Measurements from ENCODE around the gene REXO1. TPM values are rescaled to one million over a fixed set of nuclear protein-coding genes. Genes with fewer than 3 reads are reported as not detected.
A peak's percentile ranks its signal among the peaks of the same experiment; 100 is the strongest.

The REXO1 gene
- total and polyA plus RNA-seq, 9 of the 15 experiments (the other 6 are each of a cell fraction or from before 2014, with no cell fraction given), result 0.04 to 63.3 (median 15.8) TPM

DNA sequence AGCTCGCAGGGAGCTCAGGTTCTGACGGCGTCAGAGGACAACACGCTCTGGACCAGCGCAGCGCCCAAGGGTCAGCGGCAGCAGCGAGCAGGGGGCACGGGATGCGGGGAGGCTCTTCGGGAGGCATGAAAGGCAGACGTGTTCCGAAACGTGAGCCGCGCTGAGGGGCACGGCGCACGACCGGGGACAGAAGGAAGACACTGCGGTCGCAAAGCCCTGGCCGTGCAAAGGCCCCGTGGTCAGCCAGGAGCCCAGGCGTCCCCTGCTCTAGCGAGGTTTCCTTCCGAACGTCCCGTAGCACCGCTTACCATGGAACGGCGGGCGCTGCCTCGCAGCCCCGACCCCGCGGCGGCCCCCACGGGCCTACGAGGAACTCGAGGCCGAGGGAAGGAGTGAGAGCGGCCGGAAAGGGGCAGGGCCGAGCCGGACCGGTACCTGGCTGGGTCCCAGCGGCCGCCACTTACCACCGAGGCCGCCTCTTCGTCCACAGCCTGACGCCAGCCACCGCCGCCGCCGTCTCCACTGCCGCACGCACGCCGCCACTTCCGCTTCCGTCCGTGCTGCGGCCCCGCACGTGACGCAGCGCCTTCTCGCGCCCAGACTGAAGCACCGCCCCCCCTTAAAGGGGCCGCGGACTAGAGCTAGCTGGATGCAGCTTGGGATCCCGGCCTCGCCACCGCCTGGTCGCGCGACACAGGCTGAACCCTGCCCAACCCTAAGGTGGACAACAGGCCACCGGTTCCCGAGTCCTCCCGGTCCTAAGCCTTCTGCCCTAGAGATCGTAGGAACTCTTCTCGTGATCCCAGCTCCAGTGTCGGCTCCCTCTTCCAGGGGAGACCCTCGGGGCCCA, 27.6 kb upstream of the REXO1 start (continued):
- TF ChIP-seq SMARCE1 (IDR thresholded peaks at IDR 0.05), result no peak
- TF ChIP-seq ZNF431 (CRISPR knock-in tag; IDR thresholded peaks at IDR 0.05), result no peak
- TF ChIP-seq TRIM24 (IDR thresholded peaks at IDR 0.05), result no peak
- TF ChIP-seq ZZZ3 (IDR thresholded peaks at IDR 0.05), result no peak
- no peak; a peak in 1 of 4 replicates for TF ChIP-seq TBL1XR1 (IDR thresholded peaks at IDR 0.05; ENCODE audit: low read length in 2 of 2)
- TF ChIP-seq MIER1 (IDR thresholded peaks at IDR 0.05; ENCODE audit: low read depth), result no peak
- TF ChIP-seq NFIC (IDR thresholded peaks at IDR 0.05), result peak; percentile 22
- TF ChIP-seq PURB (CRISPR knock-in tag; IDR thresholded peaks at IDR 0.05; ENCODE audit: low read depth), result no peak
- TF ChIP-seq, protein P1, sequence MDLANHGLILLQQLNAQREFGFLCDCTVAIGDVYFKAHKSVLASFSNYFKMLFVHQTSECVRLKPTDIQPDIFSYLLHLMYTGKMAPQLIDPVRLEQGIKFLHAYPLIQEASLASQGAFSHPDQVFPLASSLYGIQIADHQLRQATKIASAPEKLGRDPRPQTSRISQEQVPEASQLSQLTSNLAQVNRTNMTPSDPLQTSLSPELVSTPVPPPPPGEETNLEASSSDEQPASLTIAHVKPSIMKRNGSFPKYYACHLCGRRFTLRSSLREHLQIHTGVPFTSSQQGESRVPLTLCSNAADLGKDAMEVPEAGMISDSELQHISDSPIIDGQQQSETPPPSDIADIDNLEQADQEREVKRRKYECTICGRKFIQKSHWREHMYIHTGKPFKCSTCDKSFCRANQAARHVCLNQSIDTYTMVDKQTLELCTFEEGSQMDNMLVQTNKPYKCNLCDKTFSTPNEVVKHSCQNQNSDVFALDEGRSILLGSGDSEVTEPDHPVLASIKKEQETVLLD (IDR thresholded peaks at IDR 0.05), result peak; percentile 65
- peak; percentile 91 for TF ChIP-seq CHD1 (IDR thresholded peaks at IDR 0.05; ENCODE audit: low read length)
- no peak for TF ChIP-seq GTF2A2 (tag; IDR thresholded peaks at IDR 0.05)
- TF ChIP-seq, protein P2, sequence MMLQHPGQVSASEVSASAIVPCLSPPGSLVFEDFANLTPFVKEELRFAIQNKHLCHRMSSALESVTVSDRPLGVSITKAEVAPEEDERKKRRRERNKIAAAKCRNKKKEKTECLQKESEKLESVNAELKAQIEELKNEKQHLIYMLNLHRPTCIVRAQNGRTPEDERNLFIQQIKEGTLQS (IDR thresholded peaks at IDR 0.05), result no peak
- TF ChIP-seq, protein P2 (CRISPR knock-in tag; conservative IDR thresholded peaks at IDR 0.05), result no peak
- TF ChIP-seq L3MBTL2 (IDR thresholded peaks at IDR 0.05), result peak; percentile 93
- TF ChIP-seq PYGO2 (tag; IDR thresholded peaks at IDR 0.05), result no peak
- no peak for TF ChIP-seq EHMT2 (IDR thresholded peaks at IDR 0.05)
- TF ChIP-seq, protein P3, sequence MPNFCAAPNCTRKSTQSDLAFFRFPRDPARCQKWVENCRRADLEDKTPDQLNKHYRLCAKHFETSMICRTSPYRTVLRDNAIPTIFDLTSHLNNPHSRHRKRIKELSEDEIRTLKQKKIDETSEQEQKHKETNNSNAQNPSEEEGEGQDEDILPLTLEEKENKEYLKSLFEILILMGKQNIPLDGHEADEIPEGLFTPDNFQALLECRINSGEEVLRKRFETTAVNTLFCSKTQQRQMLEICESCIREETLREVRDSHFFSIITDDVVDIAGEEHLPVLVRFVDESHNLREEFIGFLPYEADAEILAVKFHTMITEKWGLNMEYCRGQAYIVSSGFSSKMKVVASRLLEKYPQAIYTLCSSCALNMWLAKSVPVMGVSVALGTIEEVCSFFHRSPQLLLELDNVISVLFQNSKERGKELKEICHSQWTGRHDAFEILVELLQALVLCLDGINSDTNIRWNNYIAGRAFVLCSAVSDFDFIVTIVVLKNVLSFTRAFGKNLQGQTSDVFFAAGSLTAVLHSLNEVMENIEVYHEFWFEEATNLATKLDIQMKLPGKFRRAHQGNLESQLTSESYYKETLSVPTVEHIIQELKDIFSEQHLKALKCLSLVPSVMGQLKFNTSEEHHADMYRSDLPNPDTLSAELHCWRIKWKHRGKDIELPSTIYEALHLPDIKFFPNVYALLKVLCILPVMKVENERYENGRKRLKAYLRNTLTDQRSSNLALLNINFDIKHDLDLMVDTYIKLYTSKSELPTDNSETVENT (CRISPR knock-in tag; IDR thresholded peaks at IDR 0.05), result peak; percentile 89
- TF ChIP-seq POLR2H (tag; IDR thresholded peaks at IDR 0.05; ENCODE audit: low read depth), result peak; percentile 50; the same call in 1 of the 2 replicates
- no peak for TF ChIP-seq ZNF75A (CRISPR knock-in tag; IDR thresholded peaks at IDR 0.05)
- TF ChIP-seq BRD9 (IDR thresholded peaks at IDR 0.05; ENCODE audit: low read depth, partially characterized antibody), result no peak
- TF ChIP-seq, protein P4, sequence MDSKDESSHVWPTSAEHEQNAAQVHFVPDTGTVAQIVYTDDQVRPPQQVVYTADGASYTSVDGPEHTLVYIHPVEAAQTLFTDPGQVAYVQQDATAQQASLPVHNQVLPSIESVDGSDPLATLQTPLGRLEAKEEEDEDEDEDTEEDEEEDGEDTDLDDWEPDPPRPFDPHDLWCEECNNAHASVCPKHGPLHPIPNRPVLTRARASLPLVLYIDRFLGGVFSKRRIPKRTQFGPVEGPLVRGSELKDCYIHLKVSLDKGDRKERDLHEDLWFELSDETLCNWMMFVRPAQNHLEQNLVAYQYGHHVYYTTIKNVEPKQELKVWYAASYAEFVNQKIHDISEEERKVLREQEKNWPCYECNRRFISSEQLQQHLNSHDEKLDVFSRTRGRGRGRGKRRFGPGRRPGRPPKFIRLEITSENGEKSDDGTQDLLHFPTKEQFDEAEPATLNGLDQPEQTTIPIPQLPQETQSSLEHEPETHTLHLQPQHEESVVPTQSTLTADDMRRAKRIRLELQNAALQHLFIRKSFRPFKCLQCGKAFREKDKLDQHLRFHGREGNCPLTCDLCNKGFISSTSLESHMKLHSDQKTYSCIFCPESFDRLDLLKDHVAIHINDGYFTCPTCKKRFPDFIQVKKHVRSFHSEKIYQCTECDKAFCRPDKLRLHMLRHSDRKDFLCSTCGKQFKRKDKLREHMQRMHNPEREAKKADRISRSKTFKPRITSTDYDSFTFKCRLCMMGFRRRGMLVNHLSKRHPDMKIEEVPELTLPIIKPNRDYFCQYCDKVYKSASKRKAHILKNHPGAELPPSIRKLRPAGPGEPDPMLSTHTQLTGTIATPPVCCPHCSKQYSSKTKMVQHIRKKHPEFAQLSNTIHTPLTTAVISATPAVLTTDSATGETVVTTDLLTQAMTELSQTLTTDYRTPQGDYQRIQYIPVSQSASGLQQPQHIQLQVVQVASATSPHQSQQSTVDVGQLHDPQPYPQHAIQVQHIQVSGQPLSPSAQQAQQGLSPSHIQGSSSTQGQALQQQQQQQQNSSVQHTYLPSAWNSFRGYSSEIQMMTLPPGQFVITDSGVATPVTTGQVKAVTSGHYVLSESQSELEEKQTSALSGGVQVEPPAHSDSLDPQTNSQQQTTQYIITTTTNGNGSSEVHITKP (IDR thresholded peaks at IDR 0.05; ENCODE audit: partially characterized antibody), result peak; percentile 45
- no peak for TF ChIP-seq ZNF586 (CRISPR knock-in tag; conservative IDR thresholded peaks at IDR 0.05)

Data from K562 (cell line).